Measurements from ENCODE around the gene TCF15. TPM values are rescaled to one million over a fixed set of nuclear protein-coding genes. Genes with fewer than 3 reads are reported as not detected.
A peak's percentile ranks its signal among the peaks of the same experiment; 100 is the strongest.

Gene TCF15
- polyA plus RNA-seq, 3 donors, result not detected

- no peak overlapping the region for H3K4me3 Mint-ChIP-seq
- peak overlapping the region in 3 of 7 donors; percentile 45 to 71 (median 60) for H3K27ac Mint-ChIP-seq
These were observed 35.4 kb upstream of the TCF15 start for GRCh38 chr20:645318-646106.

More at GRCh38 chr20:645318-646106, 35.4 kb upstream of the TCF15 start:
- peaks cover 7 to 8% of the 10 kb centered on the region in 2 donors for H3K4me1 ChIP-seq (ENCODE audit: control insufficient read depth in 1 of 2, insufficient read depth in 2 of 2, low read length in 2 of 2)
- peaks cover 15 to 27% (median 26%) of the 10 kb centered on the region in 3 donors for H3K27me3 Mint-ChIP-seq (ENCODE audit: low read depth in 3 of 3)
- peaks cover 38 to 42% of the 10 kb centered on the region in 2 donors for H3K36me3 Mint-ChIP-seq
- no peak overlapping the region for H2AFZ ChIP-seq (ENCODE audit: insufficient read depth, low read depth, low read length, poor library complexity, severe bottlenecking)
- peak; percentile 99 for TF ChIP-seq CTCF (IDR thresholded peaks at IDR 0.05)
- H3K27ac ChIP-seq (ENCODE audit: low read depth in 1 of 2, low read length in 2 of 2), result no peak overlapping the region
- intact Hi-C loops (cut with micrococcal nuclease), result loop anchor here in 1 of 2 donors (5.0 kb wide), 1 partner anchor 83 kb away; no protein-coding TSS in a partner anchor
- H3K9ac ChIP-seq (ENCODE audit: insufficient read depth, low read length, poor library complexity, severe bottlenecking), result no peak overlapping the region
- peaks cover 0 to 14% (median 6%) of the 10 kb centered on the region in 7 donors for H3K9me3 Mint-ChIP-seq
- peaks cover 3 to 15% of the 10 kb centered on the region in 2 donors for H3K27me3 ChIP-seq (ENCODE audit: control insufficient read depth in 2 of 2, insufficient read depth in 2 of 2, low read length in 2 of 2)
- H3K4me2 ChIP-seq (replicated peaks; ENCODE audit: extremely low read depth, low read length, poor library complexity, severe bottlenecking), result no peak overlapping the region
- H3K36me3 ChIP-seq (replicated peaks in 1 of 2; ENCODE audit: control insufficient read depth in 1 of 2, insufficient read depth in 2 of 2, low read length in 2 of 2), result peaks cover 34 to 37% of the 10 kb centered on the region in 2 donors
- H3K79me2 ChIP-seq (ENCODE audit: insufficient read depth, low read length), result peaks cover 4% of the 10 kb centered on the region
- peaks cover 15% of the 10 kb centered on the region for H3K4me1 Mint-ChIP-seq
- DNase-seq, result peak; percentile 68 to 74 (median 72)
- 6% methylated on average over 13 of the region's 20 CpGs for WGBS (ENCODE audit: insufficient coverage)
- H4K20me1 ChIP-seq (ENCODE audit: insufficient read depth, low read length), result peaks cover 58% of the 10 kb centered on the region
- no peak overlapping the region for H3K4me3 ChIP-seq (replicated peaks in 1 of 3; ENCODE audit: low read depth in 2 of 3, low read length in 3 of 3)
- H3K9me3 ChIP-seq (replicated peaks in 1 of 2; ENCODE audit: control insufficient read depth in 1 of 2, insufficient read depth in 1 of 2, low read length in 2 of 2), result peaks cover 4 to 9% of the 10 kb centered on the region in 2 donors

All from CD14-positive monocyte (primary cell).